Stimulated activated CD8-positive, alpha-beta memory T cell treated with anti-CD3 and anti-CD28 coated beads, Interleukin-12 subunit alpha, Interleukin-12 subunit beta, amount 100 ng/mL, for 24 hours (primary cell): ENCODE results near the gene ABHD17C.
A peak's percentile ranks its signal among the peaks of the same experiment; 100 is the strongest.

ENCODE experiments used
- DNase-seq: peaks from one replicate; pipeline ENCODE4 v3.0.0-alpha.2; 2020; ENCODE audit errors: extremely low read depth

The ABHD17C gene

GRCh38 chr15:80764535-80764934 lies 69.4 kb downstream of the ABHD17C start:
- no peak for DNase-seq

- DNase-seq, result no peak
These were observed 71.2 kb downstream of the ABHD17C start for GRCh38 chr15:80766275-80766674.

- no peak for DNase-seq
These were observed 73.0 kb downstream of the ABHD17C start for GRCh38 chr15:80768158-80768557.

DNA sequence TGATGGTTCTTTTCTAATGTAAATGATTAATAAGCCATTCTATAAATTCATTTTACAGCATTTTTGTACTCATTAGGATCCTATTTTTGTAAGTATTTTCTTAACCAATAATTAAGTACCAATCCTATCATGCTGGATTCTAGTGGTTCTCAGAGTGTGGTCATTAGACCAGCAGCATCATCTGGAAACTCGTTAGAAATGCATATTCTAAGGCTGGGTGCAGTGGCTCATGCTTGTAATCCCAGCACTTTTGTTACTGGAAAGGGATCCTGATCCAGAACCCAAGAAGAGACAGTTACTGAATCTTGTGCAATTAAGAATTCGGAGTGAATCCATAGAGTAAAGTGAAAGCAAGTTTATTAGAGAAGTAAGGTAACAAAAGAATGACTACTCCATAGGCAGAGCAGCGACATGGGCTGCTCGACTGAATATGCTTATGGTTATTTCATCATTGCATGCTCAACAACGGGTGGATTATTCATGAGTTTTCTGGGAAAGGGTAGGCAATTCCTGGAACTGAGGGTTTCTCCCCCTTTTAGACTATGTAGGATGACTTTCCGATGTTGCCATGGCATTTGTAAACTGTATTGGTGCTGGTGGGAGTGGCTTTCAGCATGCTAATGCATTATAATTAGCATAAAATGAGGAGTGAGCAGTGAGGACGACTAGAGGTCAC lies 74.2 kb downstream of the ABHD17C start:
- no peak for DNase-seq

DNA sequence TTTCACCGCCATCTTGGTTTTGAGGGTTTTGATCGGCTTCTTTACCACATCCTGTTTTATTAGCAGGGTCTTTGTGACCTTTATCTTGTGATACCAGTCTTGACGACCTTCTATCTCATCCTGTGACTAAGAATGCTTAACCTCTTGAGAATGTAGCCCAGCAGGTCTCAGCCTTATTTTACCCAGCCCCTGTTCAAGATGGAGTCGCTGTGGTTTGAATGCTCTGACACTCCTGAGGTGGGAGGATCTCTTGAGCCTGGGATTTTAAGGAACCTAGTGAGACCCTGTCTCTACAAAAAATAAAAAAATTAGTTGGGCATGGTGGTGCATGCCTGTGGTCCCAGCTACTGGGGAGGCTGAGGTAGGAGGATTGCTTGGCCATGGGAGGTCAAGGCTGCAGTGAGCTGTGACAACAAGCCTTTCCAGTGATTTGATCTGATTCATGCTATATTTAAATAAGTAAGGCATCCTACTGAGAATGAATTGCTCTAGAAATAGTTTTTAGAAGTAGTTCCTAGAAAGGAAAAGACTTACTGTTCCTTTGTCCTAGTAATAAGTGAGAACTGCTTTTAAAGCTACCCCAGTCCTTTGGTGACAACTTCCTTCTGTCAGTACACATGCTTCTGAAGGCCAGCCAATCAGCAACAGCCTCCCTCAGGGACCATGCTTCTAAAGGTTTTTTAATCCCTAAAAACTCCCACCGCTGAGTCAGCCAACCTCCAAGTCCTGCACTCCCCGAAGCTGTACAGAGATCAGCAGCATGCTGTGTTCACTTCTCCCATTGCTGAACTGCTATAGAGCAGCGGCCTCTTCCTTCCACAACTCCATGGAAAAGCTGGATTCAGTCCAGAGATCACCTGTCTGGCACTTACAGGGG lies 75.0 kb downstream of the ABHD17C start:
- no peak for DNase-seq

GRCh38 chr15:80773122-80773551 lies 78.0 kb downstream of the ABHD17C start:
- DNase-seq, result no peak

DNA sequence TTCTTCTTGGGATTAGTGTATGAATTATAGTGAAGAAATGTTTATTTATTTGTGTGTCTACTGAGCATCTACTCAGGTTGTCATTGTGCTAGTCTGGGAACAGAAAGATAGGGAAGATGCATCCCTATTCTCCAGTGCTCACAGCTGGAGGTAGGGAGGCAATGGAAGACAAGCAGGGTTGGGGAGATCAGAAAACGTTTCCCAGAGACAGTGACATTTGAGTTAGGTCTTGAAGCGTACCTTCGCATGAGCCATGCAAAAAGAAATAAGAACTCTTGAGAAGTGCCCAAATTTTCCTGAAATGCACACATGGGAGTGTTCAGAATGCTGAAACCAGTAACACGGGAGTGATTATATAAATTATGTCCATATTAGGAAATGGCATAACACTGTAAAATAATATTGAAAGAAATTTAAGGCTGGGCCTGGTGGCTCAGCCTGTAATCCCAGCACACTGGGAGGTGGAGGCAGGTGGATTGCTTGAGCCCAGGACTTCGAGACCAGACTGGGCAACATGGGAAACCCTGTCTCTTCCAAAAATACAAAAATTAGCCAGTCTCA lies 78.8 kb downstream of the ABHD17C start:
- DNase-seq, result no peak

DNA sequence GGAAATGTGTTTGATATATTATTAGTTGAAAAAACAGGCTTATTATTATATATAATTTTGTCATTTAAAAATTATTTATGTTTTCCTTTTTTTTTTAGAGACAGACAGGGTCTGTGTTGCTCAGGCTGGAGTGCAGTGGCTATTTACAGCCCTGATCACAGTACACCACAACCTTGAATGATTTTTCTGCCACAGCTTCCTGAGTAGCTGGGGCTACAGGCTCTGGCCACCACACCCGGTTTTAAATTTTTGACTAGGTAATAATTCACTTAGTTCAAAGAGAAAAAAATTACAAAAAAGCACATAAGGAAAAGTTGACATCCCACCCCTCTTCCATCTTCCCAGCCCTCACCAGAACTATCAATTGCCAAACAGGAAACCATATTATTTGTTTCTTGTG lies 79.4 kb downstream of the ABHD17C start:
- no peak for DNase-seq

DNA sequence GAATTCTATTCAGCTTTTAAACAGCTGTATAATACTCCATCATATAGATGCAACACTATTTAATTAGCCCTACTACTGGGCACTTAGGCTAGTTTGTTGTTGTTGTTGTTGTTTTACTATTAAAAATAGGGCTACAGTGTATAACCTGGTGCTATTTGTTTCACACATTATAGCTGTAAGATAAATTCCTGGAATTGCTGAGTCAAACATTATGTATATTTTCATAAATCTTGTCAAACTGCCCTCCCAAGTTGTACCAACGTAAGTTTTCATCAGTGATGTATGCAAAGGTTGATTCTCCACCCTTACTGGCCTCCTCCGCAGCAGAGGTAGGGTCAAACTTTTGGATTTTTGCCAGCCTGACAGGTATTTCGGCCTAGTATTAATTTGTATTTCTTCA lies 80.2 kb downstream of the ABHD17C start:
- DNase-seq, result no peak

DNA sequence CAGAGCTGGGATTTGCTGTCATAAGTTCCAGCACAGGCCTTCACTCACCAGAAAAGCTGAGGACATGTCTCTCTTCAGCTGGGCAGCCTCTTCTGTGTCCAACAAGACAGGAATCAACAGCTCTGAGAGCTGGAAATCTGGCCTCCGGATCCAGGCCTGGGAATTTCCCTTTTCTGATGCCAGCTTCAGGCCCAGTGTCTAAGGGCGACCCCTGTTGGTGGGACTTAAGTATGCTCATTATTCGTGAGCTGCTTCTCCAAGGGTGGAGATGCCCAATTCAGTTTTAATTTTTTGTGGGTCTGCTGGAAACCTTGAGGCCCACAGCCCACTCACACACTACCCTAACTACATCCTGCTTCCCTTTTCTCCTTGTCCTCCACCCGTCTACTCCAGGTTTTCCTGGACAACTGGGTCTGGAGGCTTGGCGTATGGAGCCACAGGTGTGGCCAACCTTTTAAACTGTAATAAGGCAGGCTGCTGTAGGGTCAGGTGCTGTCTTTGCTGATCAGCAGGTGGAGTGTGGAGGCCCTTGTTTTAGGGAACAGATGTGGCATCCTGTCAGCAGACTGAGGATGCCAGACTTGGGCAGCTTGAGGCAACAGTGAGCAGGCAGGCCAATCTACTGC lies 81.4 kb downstream of the ABHD17C start:
- peak; percentile 26 for DNase-seq

DNA sequence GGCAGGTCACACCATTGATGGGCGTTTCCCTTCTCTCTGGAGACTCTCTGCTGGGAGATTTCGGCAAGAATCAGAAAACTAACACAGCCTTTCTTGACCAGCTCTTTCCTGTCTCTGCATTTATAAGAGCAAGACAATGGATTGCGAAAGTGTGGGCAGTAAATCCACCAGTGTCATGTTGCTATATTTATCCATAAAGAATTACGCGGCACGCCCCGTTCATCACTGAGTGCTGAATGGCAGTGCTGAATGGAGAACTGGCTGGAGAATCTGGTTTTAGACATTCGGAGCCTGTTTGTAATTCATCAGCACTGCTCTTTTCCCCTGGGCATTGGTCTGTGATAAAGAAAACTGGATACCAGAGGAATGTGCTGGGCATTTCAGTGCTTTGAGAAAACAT lies 82.0 kb downstream of the ABHD17C start:
- DNase-seq, result no peak

DNA sequence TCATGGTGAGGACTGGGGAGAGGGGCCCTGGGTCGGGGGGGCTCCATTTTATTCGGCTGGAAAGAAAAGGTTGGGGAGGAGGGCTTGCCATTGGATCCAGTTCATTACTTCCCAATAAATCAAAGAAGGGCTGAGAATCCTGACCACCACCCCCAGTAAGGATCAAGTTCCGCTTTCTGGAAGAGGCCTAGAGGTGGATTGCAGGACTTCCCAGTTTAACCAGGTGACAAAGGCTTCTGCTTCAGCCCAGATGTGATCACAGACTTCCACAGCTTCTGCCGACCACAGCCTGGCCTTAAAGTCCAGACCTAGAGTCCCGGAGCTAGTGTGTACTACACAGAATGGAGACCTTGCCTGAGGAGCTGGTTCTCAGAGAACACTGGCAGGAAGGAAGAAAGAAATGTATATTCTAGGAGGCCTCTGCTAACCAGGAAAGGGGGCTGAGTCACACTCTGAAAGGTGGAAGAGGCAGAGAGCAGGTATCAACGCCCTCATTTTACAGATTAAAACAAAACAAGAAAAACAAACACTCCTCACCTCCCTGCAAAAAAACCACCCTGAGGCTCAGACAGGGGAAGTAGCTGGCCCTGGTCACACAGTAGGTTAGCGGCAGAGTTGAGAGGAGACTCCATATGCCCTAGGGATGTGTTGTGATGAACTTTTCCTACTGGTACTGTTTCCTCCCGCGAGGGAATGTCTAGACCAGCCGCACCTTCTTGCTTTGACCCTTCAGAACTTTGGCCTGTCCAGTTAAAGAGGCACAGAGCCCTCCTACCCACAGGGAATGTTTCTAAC lies 82.9 kb downstream of the ABHD17C start:
- no peak for DNase-seq

DNA sequence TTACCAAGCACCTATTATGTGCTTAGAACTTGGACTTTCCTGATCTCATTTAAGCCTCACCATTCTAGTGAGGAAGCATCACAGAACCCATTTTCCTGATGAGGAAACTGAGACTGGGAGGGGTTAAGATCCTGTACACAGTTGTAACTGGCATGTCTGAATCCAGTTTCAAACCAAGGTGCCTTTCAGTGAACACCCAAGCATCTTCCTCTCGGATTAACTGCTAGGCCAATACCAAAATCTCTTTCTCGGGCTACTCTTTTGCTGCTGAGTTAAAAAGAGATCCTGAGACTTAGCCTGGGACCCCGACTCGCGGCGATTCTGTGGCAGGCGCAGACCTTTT lies 83.5 kb downstream of the ABHD17C start:
- no peak for DNase-seq

DNA sequence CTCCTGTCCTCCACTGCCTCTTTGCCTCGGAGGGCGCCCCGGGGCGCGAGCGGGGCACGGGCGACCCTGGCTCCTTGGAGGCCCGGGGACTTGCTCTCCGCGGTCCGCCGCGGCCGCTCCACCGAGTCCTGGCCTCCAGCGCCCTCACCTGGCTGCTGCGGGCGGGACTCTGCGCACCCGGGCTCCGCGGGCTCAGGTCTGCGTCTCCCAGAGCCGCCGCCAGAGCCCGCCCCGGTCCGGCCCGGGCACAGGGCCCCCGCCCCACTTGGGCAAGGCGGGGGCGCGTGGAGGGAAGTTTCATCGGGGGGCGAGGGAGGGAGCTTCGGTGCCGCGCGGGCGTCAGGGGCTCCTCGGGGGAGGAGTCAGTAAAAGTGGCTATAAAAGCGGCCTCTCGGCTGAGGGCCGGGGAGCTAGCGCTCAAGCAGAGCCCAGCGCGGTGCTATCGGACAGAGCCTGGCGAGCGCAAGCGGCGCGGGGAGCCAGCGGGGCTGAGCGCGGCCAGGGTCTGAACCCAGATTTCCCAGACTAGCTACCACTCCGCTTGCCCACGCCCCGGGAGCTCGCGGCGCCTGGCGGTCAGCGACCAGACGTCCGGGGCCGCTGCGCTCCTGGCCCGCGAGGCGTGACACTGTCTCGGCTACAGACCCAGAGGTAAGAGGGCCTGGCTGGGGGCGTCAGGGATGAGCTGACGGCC lies 84.0 kb downstream of the ABHD17C start, which contains the start of gene CEMIP:
Gene CEMIP, plus strand, starts transcription at position 407 of the 694 bp plus-strand sequence. CDS start 94,510 bp downstream, outside the sequence.
- DNase-seq, result no peak

DNA sequence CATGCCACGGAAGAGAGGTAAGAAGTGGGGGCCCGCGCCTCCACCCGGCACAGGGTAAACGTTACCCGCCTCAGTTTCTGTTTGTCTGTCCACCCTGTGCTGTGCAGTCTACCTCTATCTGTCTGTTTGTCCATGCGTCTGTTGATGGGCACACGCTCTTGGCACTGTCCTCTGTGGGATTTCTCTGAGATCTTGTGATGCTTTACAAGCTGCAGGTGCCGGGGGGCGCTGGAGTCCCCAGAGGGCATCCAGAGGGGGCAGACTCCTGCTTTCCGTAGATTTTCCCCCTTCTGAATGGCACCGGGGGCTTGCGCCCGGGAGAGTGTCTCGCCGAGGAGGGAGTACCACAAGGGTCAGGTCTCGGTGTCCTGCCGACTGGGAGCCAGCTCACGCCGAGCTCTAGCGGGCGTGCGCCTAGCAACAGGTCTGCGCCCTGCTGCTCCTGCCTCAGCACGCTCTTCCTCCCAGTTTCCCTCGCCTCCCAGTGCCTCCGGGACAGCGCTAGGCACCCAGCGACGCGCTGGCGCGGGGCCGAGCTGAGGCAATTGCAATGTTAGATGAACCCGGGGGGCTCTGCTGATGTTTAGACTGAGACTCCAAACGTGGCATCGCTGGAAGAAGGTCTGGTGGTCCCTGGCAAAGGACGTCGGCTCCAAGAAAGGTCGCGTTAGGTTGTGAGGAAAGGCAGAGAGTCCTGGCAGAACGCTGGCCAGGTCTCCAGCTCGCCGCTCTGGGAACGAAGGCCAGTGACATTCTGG lies 84.7 kb downstream of the ABHD17C start:
- no peak for DNase-seq

DNA sequence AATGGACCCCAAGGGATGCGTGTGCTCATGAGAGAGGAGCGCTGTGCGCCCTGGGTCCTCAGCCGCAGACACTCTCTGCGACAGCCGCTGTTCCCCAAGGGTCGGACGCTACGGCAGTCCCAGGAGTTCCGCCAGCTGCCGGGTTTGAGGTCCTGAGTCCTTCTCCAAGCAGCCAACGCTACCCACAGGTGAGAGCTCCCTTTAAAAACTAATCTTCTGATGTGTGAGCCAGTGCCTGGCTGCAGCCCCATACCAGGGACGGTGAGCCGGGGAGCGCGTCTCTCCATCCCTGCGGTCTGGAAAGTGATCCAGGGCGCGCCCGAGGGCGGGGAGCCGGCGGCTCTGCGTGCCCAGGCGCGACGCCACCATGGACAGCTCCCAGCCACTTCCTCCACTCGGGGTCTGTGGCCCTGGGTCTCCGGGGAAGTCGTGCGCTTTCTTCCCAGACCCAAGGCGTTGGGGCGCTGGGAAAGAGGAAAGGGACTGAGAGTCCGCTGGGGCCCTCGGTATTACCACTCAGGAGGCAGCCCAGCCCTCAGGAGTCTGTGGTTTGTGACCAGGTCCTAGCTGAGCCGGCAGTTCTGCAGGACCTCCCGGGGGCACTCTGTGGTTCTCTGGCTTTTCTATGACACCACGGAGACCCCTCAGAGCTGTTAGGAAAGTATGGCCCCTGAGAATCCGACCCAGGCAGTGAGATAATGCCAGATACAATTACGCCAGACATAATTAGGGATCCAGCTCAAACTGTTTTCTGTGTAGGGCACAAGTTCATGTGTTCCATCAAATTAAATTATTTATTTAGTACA lies 85.5 kb downstream of the ABHD17C start:
- no peak for DNase-seq

- no peak for DNase-seq
These were observed 88.2 kb downstream of the ABHD17C start for GRCh38 chr15:80783260-80783659.

- DNase-seq, result no peak
These were observed 90.2 kb downstream of the ABHD17C start for GRCh38 chr15:80785335-80785734.

DNA sequence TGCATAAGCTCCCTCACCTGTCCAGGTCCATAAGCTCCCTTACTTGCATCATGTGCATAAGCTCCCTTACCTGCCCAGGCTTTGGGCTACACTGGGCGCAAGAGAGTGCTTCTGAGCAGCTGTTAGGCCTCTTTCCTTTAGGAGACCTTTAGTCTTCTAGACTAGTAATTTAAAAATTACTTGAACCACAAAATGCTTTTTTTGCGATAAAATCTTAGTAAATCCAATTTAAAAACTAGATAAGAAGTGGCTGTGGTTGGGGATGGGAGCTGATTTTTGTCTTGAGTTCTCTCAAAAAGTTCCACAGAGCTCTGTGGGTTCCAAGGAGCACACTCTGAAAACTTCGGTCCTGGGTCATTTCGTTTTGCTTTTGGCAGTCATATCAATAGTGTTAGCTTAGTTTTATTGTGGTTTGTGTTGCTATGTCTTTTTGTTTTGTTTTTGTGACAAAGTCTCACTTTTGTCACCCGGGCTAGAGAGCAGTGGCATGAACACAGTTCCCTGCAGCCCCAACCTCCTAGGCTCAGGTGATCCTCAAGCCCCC lies 90.8 kb downstream of the ABHD17C start:
- no peak for DNase-seq
